H1 (cell line): Measurements from ENCODE around the gene CD3D. TPM values are rescaled to one million over a fixed set of nuclear protein-coding genes. Genes with fewer than 3 reads are reported as not detected.

Source experiments
- CTCF ChIA-PET: fragments of 300-600 bp; sonication (Branson Sonifier 250); formaldehyde crosslinking; loops from one replicate; lab custom pipeline; 2021; ENCODE audit not compliant: partially characterized antibody; lab: Charles Lee
- POLR2A ChIA-PET: fragments of 300-600 bp; sonication (Branson Sonifier 250); formaldehyde crosslinking; loops from one replicate; lab custom pipeline; 2021; ENCODE audit warnings: inconsistent platforms; ENCODE audit not compliant: partially characterized antibody; lab: Charles Lee
- DNase-seq, 2 experiments: peaks; one replicate each; pipeline versions ENCODE4 v3.0.0 to v3.0.0-alpha.2; 2010 to 2022; ENCODE audit warnings: low spot score in 2 of 2, low read depth in 1 of 2, mixed read lengths in 1 of 2
- FAIRE-seq: peaks from 2 replicates; lab custom pipeline; 2011; peaks lifted over from hg19 to GRCh38; lab: Jason Lieb, UNC
- H2AFZ ChIP-seq: 2 replicates; pipeline ENCODE4 v1.8.1; 2012; ENCODE audit warnings: low read length, inconsistent platforms
- H2AK5ac ChIP-seq: 2 replicates; pipeline ENCODE4 v1.6.1; 2013; ENCODE audit warnings: low read depth, low read length
- H2BK120ac ChIP-seq: replicated peaks from 2 replicates; pipeline ENCODE3; 2013; ENCODE audit warnings: low read depth, low read length, inconsistent platforms
- H2BK12ac ChIP-seq: 2 replicates; pipeline ENCODE4 v1.6.1; 2013; ENCODE audit warnings: low read depth, low read length
- H2BK15ac ChIP-seq: 2 replicates; pipeline ENCODE4 v1.6.1; 2013; ENCODE audit warnings: low read length
- H2BK20ac ChIP-seq: 2 replicates; pipeline ENCODE4 v1.6.1; 2013; ENCODE audit warnings: low read length
- H2BK5ac ChIP-seq: 2 replicates; pipeline ENCODE4 v1.6.1; 2013; ENCODE audit warnings: low read depth, low read length
- H3K14ac ChIP-seq: 2 replicates; pipeline ENCODE4 v1.6.1; 2013; ENCODE audit warnings: inconsistent platforms; ENCODE audit not compliant: insufficient read length
- H3K18ac ChIP-seq: 2 replicates; pipeline ENCODE4 v1.6.1; 2013; ENCODE audit warnings: low read length; ENCODE audit errors: extremely low read depth
- H3K23ac ChIP-seq: 2 replicates; pipeline ENCODE4 v1.6.1; 2013; ENCODE audit warnings: inconsistent platforms; ENCODE audit not compliant: insufficient read length
- H3K23me2 ChIP-seq: 2 replicates; pipeline ENCODE4 v1.6.1; 2013; ENCODE audit warnings: low read depth, low read length
- H3K27ac ChIP-seq: 2 replicates; pipeline ENCODE4 v1.6.1; 2011; ENCODE audit warnings: low read depth, low read length, inconsistent platforms
- H3K27me3 ChIP-seq, 4 experiments: replicated peaks in 1 of 4; 1 replicate in 1 of 4; 2 replicates in 3 of 4; pipeline versions ENCODE4 v1.6.1 to v1.8.1; 2011 to 2013; ENCODE audit warnings: low read length in 3 of 4, mild to moderate bottlenecking in 3 of 4, inconsistent platforms in 2 of 4, mixed read lengths in 2 of 4, moderate library complexity in 1 of 4; ENCODE audit not compliant: control insufficient read depth in 3 of 4, insufficient read depth in 3 of 4; ENCODE audit errors: extremely low read depth in 1 of 4
- H3K36me3 ChIP-seq, 4 experiments: 2 replicates each; pipeline versions ENCODE4 v1.6.1 to v1.8.1; 2011 to 2013; ENCODE audit warnings: mild to moderate bottlenecking in 4 of 4, low read length in 3 of 4, moderate library complexity in 2 of 4, control low read depth in 1 of 4, inconsistent platforms in 1 of 4; ENCODE audit not compliant: insufficient read depth in 4 of 4, control insufficient read depth in 2 of 4
- H3K4ac ChIP-seq: replicated peaks from 2 replicates; pipeline ENCODE3; 2013; ENCODE audit warnings: low read length, low read depth, mixed read lengths, inconsistent platforms; ENCODE audit not compliant: insufficient read length
- H3K4me1 ChIP-seq, 4 experiments: replicated peaks in 1 of 4; 1 replicate in 1 of 4; 2 replicates in 3 of 4; pipeline versions ENCODE4 v1.6.1 to v1.8.1; 2011 to 2013; ENCODE audit warnings: low read length in 3 of 4, inconsistent platforms in 2 of 4, mixed read lengths in 1 of 4; ENCODE audit not compliant: insufficient read depth in 4 of 4, control insufficient read depth in 3 of 4
- H3K4me2 ChIP-seq, 2 experiments: 2 replicates each; pipeline versions ENCODE4 v1.6.1 to v1.8.1; 2011 to 2013; ENCODE audit warnings: low read depth in 2 of 2, low read length in 2 of 2, control low read depth in 1 of 2, inconsistent platforms in 1 of 2, mild to moderate bottlenecking in 1 of 2; ENCODE audit not compliant: insufficient read depth in 1 of 2
- H3K4me3 ChIP-seq, 4 experiments: fragments of 200-600, 300-600 bp in 1 of 4; sonication (generic), shearing (Covaris generic), sonication (Bioruptor Twin) in 1 of 4; 2 replicates each; pipeline versions ENCODE4 v1.5.1 to v1.8.1; 2011 to 2016; ENCODE audit warnings: low read length in 4 of 4, low read depth in 3 of 4, control low read depth in 2 of 4, inconsistent platforms in 2 of 4, mild to moderate bottlenecking in 2 of 4, mixed read lengths in 1 of 4, moderate library complexity in 1 of 4; ENCODE audit not compliant: insufficient read depth in 2 of 4; ENCODE audit errors: extremely low read depth in 1 of 4
- H3K56ac ChIP-seq: replicated peaks from 2 replicates; pipeline ENCODE3; 2013; ENCODE audit warnings: low read depth, mild to moderate bottlenecking, mixed read lengths, low read length, inconsistent platforms; ENCODE audit not compliant: insufficient read length
- H3K79me1 ChIP-seq: 2 replicates; pipeline ENCODE4 v1.6.1; 2013; ENCODE audit warnings: low read depth, low read length, control low read depth
- H3K79me2 ChIP-seq, 2 experiments: 2 replicates each; pipeline versions ENCODE4 v1.6.1 to v1.8.1; 2012 to 2013; ENCODE audit warnings: low read length in 2 of 2, mild to moderate bottlenecking in 2 of 2, inconsistent platforms in 1 of 2; ENCODE audit not compliant: insufficient read depth in 2 of 2, control insufficient read depth in 1 of 2
- H3K9ac ChIP-seq, 4 experiments: replicated peaks in 1 of 4; 1 replicate in 1 of 4; 2 replicates in 3 of 4; pipeline versions ENCODE4 v1.6.1 to v1.8.1; 2011 to 2013; ENCODE audit warnings: low read depth in 3 of 4, low read length in 3 of 4, control low read depth in 2 of 4, mild to moderate bottlenecking in 2 of 4, moderate library complexity in 2 of 4, inconsistent platforms in 1 of 4; ENCODE audit errors: extremely low read depth in 1 of 4
- H3K9me3 ChIP-seq, 2 experiments: 2 replicates each; pipeline versions ENCODE4 v1.6.1 to v1.8.1; 2012 to 2013; ENCODE audit warnings: mild to moderate bottlenecking in 2 of 2, moderate library complexity in 2 of 2, control low read depth in 1 of 2, inconsistent platforms in 1 of 2, low read depth in 1 of 2, low read length in 1 of 2, mixed read lengths in 1 of 2; ENCODE audit not compliant: insufficient read depth in 2 of 2
- H4K20me1 ChIP-seq, 2 experiments: replicated peaks in 1 of 2; 2 replicates each; pipeline versions ENCODE3 to v1.8.1; 2011 to 2013; ENCODE audit warnings: inconsistent platforms in 2 of 2, low read length in 2 of 2, mild to moderate bottlenecking in 1 of 2; ENCODE audit not compliant: insufficient read depth in 2 of 2, control insufficient read depth in 1 of 2
- H4K5ac ChIP-seq: 2 replicates; pipeline ENCODE4 v1.6.1; 2013; ENCODE audit warnings: low read length, low read depth, mixed read lengths, inconsistent platforms; ENCODE audit not compliant: insufficient read length
- H4K8ac ChIP-seq: 2 replicates; pipeline ENCODE4 v1.8.0; 2013; ENCODE audit warnings: mild to moderate bottlenecking, moderate library complexity, low read length, inconsistent platforms; ENCODE audit not compliant: insufficient read depth; ENCODE audit errors: extremely low read depth
- H4K91ac ChIP-seq: replicated peaks from 2 replicates; pipeline ENCODE3; 2013; ENCODE audit warnings: low read length, mixed read lengths, inconsistent platforms; ENCODE audit not compliant: insufficient read length
- ASH2L ChIP-seq: fragments of 200-600, 300-600 bp; sonication (generic); IDR thresholded peaks from one replicate; pipeline ENCODE4 v1.7.1; 2017; ENCODE audit warnings: low read length
- CREB1 ChIP-seq: IDR thresholded peaks from 2 replicates; pipeline ENCODE4 v1.6.1; 2012; ENCODE audit warnings: inconsistent platforms
- EZH2 ChIP-seq: fragments of 200-600 bp; sonication (generic); IDR thresholded peaks from 2 replicates; pipeline ENCODE4 v1.7.1; 2012; ENCODE audit warnings: low read depth, mild to moderate bottlenecking, moderate library complexity, low read length, inconsistent platforms; ENCODE audit not compliant: severe bottlenecking
- HDAC2 ChIP-seq, 2 experiments: fragments of 300-600 bp in 1 of 2; sonication (generic) in 1 of 2; IDR thresholded peaks; 2 replicates each; pipeline ENCODE4 v1.6.1; 2011 to 2012; ENCODE audit warnings: low read depth in 2 of 2, low read length in 2 of 2, mild to moderate bottlenecking in 2 of 2, moderate library complexity in 2 of 2, borderline replicate concordance in 1 of 2, inconsistent platforms in 1 of 2
- JUN ChIP-seq: IDR thresholded peaks from 2 replicates; pipeline ENCODE4 v1.6.1; 2011; ENCODE audit warnings: low read depth, mild to moderate bottlenecking, improper control_type of control experiment, low read length
- RNF2 ChIP-seq: fragments of 200-900, 300-1000 bp; sonication (generic); IDR thresholded peaks from 2 replicates; pipeline ENCODE4 v1.7.1; 2016; ENCODE audit warnings: borderline replicate concordance, low read depth, mild to moderate bottlenecking, antibody characterized with exemption, low read length; ENCODE audit not compliant: poor library complexity, severe bottlenecking; ENCODE audit errors: missing control alignments
- SIX5 ChIP-seq: IDR thresholded peaks from 2 replicates; pipeline ENCODE4 v1.6.1; 2011; ENCODE audit warnings: mild to moderate bottlenecking, low read depth, low read length
- SRF ChIP-seq: IDR thresholded peaks from 2 replicates; pipeline ENCODE4 v1.6.1; 2011; ENCODE audit warnings: mild to moderate bottlenecking, low read depth, low read length, moderate library complexity
- USF2 ChIP-seq: IDR thresholded peaks from 2 replicates; pipeline ENCODE4 v1.6.1; 2011; ENCODE audit warnings: low read length, improper control_type of control experiment
- YY1 ChIP-seq: IDR thresholded peaks from 2 replicates; pipeline ENCODE4 v1.6.1; 2011; ENCODE audit warnings: low read depth, mild to moderate bottlenecking, low read length
- WGBS, 2 experiments: shearing (Covaris generic) in 1 of 2; methylation state at CpG; one replicate each; pipeline versions ENCODE4 v1.1.6 to v1.1.7; 2013 to 2015; ENCODE audit warnings: low lambda C conversion rate in 2 of 2, mixed read lengths in 2 of 2, inconsistent platforms in 1 of 2, low coverage in 1 of 2, missing lambda C conversion rate in 1 of 2; ENCODE audit not compliant: insufficient replicate concordance in 2 of 2, insufficient coverage in 1 of 2, insufficient read length in 1 of 2; ENCODE audit errors: extremely low coverage in 1 of 2, missing lambda C conversion rate in 1 of 2; 5-methylcytosine and 5-hydroxymethylcytosine counted together
- polyA plus RNA-seq, 7 experiments: library from polyadenylated mRNA; depleted of rRNA in 3 of 7; stranded (reverse) in 5 of 7; unstranded in 2 of 7; fragments of >200 nt in 5 of 7; fragments of 200-250 nt in 2 of 7; gene quantifications; 1 replicate in 5 of 7; 2 replicates in 1 of 7; 4 replicates in 1 of 7; pipeline versions ENCODE4 v1.2.1 to v1.2.3, GENCODE V29; 2011 to 2013; ENCODE audit warnings: missing spikeins in 2 of 7, mixed read lengths in 2 of 7
- total RNA-seq: library from RNA; stranded (reverse); fragmentation: NEBNext Ultra II Directional; extraction: Animal tissue kit (Norgen Biotek cat#: 25700); gene quantifications from 2 replicates; pipeline ENCODE4 v1.2.1, GENCODE V29; 2021

The CD3D gene
- total and polyA plus RNA-seq, 2 of the 8 experiments (the other 6 are each of a cell fraction or from before 2014, with no cell fraction given), result not detected

- CTCF ChIA-PET, result no interaction called here
- Histone ChIP-seq H3K56ac (no peak within 1 kb of the TSS), H3K79me2 (peaks cover 0 to 31% of the 10 kb centered on the region in 2 experiments; a peak in 3 of 4 replicates), H3K18ac (no peak within 1 kb of the TSS; the same call in 1 of the 2 replicates), H4K8ac (peak within 1 kb of the TSS; percentile 94), H2BK15ac (no peak within 1 kb of the TSS), H3K27ac (peak within 1 kb of the TSS; percentile 29), H3K4me1 (peaks cover 0 to 4% (median 2%) of the 10 kb centered on the region in 4 experiments; a peak in 2 of 7 replicates), H2BK120ac (no peak within 1 kb of the TSS), H3K9ac (peak within 1 kb of the TSS; percentile 49 to 95 (median 82)), H3K79me1 (peaks cover 2% of the 10 kb centered on the region; the same call in 1 of the 2 replicates), H3K27me3 (no peaks in the 10 kb centered on the region; a peak in 1 of 7 replicates), H3K9me3 (peaks cover 0 to 3% of the 10 kb centered on the region in 2 experiments; a peak in 1 of 4 replicates), H2BK12ac (no peak within 1 kb of the TSS), H3K14ac (no peak within 1 kb of the TSS), H4K5ac (peak within 1 kb of the TSS; percentile 39), H3K36me3 (no peaks in the 10 kb centered on the region), H3K4me2 (peak within 1 kb of the TSS; percentile 93 to 99), H3K23me2 (peaks cover 5% of the 10 kb centered on the region), H3K4me3 (peak within 1 kb of the TSS; percentile 84 to 100 (median 97)), H3K4ac (no peak within 1 kb of the TSS), H2AFZ (peak within 1 kb of the TSS; percentile 88), H4K20me1 (no peaks in the 10 kb centered on the region), H2AK5ac (no peak within 1 kb of the TSS), H4K91ac (peak within 1 kb of the TSS; percentile 13), H2BK5ac (no peak within 1 kb of the TSS), H3K23ac (no peak within 1 kb of the TSS), H2BK20ac (no peak within 1 kb of the TSS)
- DNase-seq (peak; percentile 88 to 98), FAIRE-seq (peak; percentile 81)
- POLR2A ChIA-PET, result interaction anchor here (0.9 to 2.1 kb wide), 4 partner anchors 14 to 236 kb away, joined by 3 to 9 read pairs (median 4); partner anchors contain the start of gene CD3E
- WGBS, 2 experiments, result 11% methylated on average over 33 of the region's 33 CpGs; no CpG with 5 or more reads in 1 of the 2 experiments
- TF ChIP-seq ASH2L (peak; percentile 67), EZH2 (no peak), YY1 (0 out of 2 replicates have a peak, but pooled peaks have one; percentile 19), SRF (peak; percentile 82), SIX5 (peak; percentile 16; the same call in 1 of the 2 replicates), RNF2 (no peak), JUN (no peak), HDAC2 (IDR thresholded peaks at IDR 0.05; ENCODE audit: borderline replicate concordance in 1 of 2, low read depth in 2 of 2, low read length in 2 of 2) (peak in 1 of 2 experiments; percentile 68; a peak in 1 of 4 replicates), CREB1 (peak; percentile 99), USF2 (peak; percentile 54)
Observed at GRCh38 chr11:118359295-118359958, 16.9 kb upstream of the CD3D start, which contains the start of gene UBE4A. Gene UBE4A, plus strand, starts transcription at chr11:118359600. Its CDS starts 5,481 bp downstream, at chr11:118365081.
